Body of pancreas (tissue), 4 donors: Measurements from ENCODE around the gene DHDH.

Experiments used
- POLR2A ChIP-seq, 3 donors: fragments of 450-650 bp; IDR thresholded peaks; one replicate each; pipeline ENCODE4 v1.6.1; 2016; ENCODE audit warnings: antibody characterized with exemption in 3 of 3, mild to moderate bottlenecking in 2 of 3
- TF ChIP-seq, protein P1 (sequence below), 7 experiments: fragments of 450-650 bp in 4 of 7; fragments of 200-600 bp in 3 of 7; sonication (generic) in 3 of 7; IDR thresholded peaks; one replicate each; pipeline ENCODE4 v1.5.1; 2016 to 2019; ENCODE audit warnings: antibody characterized with exemption in 7 of 7

DNA sequence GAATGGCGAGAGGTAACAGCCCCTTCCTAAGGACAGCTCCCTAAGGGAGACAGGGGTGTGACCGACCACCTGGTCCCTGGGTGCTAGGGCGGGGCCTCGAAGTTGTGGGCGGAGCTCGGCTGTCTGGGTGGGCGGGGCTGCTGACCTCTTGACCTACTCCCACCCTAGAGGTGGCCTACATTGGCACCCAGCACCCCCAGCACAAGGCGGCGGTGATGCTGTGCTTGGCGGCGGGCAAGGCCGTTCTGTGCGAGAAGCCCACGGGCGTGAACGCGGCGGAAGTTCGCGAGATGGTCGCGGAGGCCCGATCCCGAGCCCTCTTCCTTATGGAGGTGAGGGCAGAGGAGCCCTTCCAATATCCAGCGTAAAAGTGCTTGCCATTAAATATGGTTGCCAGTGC, 2.4 kb downstream of the DHDH start:
- no peak for TF ChIP-seq POLR2A (IDR thresholded peaks at IDR 0.05)
- TF ChIP-seq, protein P1, sequence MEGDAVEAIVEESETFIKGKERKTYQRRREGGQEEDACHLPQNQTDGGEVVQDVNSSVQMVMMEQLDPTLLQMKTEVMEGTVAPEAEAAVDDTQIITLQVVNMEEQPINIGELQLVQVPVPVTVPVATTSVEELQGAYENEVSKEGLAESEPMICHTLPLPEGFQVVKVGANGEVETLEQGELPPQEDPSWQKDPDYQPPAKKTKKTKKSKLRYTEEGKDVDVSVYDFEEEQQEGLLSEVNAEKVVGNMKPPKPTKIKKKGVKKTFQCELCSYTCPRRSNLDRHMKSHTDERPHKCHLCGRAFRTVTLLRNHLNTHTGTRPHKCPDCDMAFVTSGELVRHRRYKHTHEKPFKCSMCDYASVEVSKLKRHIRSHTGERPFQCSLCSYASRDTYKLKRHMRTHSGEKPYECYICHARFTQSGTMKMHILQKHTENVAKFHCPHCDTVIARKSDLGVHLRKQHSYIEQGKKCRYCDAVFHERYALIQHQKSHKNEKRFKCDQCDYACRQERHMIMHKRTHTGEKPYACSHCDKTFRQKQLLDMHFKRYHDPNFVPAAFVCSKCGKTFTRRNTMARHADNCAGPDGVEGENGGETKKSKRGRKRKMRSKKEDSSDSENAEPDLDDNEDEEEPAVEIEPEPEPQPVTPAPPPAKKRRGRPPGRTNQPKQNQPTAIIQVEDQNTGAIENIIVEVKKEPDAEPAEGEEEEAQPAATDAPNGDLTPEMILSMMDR (IDR thresholded peaks at IDR 0.05), result no peak
